HG03103 (cell line): Measurements from ENCODE around the gene POM121C.
A peak's percentile ranks its signal among the peaks of the same experiment; 100 is the strongest.
"Not testable (repeated sequence)": the region's sequence is repeated elsewhere in the genome, so short reads cannot be mapped to it uniquely, and the experiment has no call there.

Source experiments
- ATAC-seq: cut with Tn5 transposase; IDR thresholded peaks from one replicate; pipeline ENCODE4 v1.9.1; 2021; ENCODE audit warnings: low read depth; ENCODE audit not compliant: unreplicated experiment

The POM121C gene

GRCh38 chr7:75485979-75486643 lies at the start of gene POM121C:
Gene POM121C (minus strand): TSS chr7:75486299. CDS start chr7:75441496, 44,803 bp downstream.
- ATAC-seq = peak; percentile 88

DNA sequence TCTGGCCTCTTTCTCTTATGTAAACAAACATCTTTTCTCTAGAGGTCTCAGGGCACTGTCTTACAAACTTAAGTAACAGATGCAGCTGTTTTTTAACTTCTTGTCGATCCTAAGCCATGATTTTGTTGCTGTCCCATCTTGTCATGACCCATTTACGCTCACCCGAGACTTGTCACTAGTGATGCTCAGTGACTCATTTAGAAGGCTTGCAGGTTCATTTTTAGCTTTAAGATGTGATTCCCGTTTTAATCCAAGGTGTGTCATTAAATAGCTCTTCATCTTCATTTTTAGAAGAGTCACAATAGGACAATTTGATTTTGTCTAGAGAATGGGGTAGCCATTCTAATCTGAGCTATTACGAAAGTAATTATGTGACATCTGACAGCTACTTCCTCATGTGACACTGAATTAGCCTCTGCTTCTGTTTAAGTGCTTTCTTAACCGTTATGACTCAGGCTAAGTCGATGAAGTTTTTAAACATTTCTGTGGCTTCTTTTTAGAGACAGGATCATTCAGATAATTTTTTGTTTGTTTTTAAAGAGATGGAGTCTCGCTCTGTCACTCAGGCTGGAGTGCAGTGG lies 48.7 kb upstream of the POM121C start:
- peak; percentile 81 for ATAC-seq

DNA sequence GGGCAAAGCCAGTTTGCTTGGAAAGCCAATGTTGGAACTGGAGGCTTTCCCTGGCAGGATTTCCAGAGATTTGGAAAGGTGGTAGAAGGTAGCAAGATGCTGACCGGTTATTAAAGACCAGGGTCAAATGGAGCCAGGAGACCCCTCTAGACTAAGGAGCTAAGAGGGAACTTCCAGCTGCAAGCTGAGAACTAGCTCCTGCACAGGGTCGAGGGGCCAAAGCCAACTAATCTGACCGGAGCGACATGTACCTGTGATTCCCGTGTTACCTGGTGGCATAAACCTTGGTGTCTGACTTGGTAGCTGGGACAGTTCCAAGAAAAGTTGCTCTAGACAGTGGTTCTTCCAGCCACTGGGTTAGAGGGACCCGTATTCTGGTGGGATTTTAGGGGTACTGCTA lies 47.8 kb upstream of the POM121C start:
- no peak for ATAC-seq

DNA sequence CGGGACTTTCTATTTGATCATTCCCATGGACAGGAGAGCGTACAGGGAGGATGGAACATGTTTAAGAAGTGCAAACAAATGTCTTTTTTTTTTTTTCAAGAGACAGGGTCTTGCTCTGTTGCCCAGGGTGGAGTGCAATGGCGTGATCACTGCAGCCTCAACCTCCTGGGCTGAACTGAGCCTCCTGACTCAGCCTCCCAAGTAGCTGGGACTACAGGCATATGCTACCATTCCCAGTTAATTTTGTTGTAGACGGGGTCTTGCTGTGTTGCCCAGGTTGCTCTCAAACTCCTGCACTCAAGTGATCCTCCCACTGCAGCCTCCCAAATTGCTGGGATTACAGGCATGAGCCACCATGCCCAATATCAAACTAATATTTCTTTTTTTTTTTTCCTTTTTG lies 46.5 kb upstream of the POM121C start:
- ATAC-seq = no peak

DNA sequence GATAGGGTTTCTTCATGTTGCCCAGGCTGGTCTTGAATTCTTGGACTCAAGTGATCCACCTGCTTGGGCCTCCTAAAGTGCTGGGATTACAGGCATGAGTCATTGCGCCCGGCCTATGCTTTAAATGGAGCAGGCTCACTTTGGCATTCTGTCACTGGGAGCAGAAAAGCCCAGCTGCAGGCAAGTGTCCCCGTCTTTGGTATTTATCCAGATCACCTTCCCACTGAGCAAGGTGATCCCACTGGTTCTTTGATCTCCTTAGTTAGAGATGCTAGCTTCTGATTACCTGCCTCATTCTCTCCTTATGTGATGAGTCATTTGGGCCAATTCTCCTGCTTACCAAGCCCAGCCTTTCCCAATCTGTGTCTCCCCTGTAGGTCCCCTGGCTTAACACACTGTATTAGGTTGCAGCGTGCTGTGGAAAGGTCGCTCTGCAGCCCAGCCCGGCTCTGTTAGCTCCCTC lies 45.3 kb upstream of the POM121C start:
- no peak for ATAC-seq

DNA sequence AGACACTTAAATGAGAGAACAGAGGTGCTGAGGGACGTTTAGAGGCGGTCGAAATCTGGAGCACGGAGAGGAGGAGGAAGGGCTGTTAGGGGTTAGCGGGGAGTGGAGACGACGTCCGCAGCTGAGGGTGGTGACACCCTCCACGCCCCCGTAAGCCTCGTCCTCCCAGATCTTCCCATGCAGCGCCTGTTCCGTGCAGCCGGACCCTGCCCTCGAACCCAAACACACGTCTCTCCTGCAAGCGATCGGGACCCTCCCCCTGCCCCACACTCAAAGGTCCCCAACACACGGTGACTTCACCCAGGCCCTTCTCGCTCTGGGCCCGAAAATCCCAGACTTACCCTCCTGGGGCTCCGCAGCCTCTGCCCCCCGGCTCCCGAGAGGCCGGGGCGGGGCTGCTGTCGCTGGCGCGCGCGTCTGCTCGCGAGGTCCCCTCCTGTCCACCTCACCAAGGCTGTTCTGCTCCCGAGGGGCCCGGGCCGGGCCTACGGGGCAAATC lies 41.2 kb upstream of the POM121C start:
- not testable (repeated sequence) for ATAC-seq

GRCh38 chr7:75521727-75522126 lies 35.6 kb upstream of the POM121C start:
- not testable (repeated sequence) for ATAC-seq

GRCh38 chr7:75518842-75519241 lies 32.7 kb upstream of the POM121C start:
- not testable (repeated sequence) for ATAC-seq

GRCh38 chr7:75509033-75509432 lies 22.9 kb upstream of the POM121C start:
- not testable (repeated sequence) for ATAC-seq

DNA sequence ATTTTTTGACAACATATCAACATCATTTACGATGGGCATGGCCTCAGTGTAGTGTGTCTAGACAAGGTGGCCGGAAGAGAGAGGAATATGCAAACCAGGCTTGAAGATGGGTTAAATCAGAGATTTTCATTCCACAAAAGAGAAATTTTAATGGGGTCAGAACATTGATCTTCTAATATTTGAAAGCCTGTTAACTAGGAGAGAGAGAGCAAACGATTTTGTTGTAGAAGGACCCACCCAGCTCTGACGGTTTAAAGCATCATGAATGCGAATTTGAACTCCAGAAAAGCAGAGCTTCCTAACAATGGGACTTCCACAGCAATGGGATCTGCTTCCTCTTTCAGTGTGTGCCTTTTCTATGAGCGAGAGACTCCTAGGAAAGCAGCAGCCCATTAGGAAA lies 5.9 kb upstream of the POM121C start, which contains the start of gene SPDYE5:
Gene SPDYE5 (plus strand): TSS at position 301 of the 400 bp plus-strand sequence. CDS start 1,728 bp downstream, outside the sequence.
- ATAC-seq = not testable (repeated sequence)

GRCh38 chr7:75485355-75485978 lies 632 bp downstream of the POM121C start:
- not testable (repeated sequence) for ATAC-seq

- ATAC-seq = not testable (repeated sequence)
Measured at GRCh38 chr7:75480313-75480712, 5.8 kb downstream of the POM121C start.

DNA sequence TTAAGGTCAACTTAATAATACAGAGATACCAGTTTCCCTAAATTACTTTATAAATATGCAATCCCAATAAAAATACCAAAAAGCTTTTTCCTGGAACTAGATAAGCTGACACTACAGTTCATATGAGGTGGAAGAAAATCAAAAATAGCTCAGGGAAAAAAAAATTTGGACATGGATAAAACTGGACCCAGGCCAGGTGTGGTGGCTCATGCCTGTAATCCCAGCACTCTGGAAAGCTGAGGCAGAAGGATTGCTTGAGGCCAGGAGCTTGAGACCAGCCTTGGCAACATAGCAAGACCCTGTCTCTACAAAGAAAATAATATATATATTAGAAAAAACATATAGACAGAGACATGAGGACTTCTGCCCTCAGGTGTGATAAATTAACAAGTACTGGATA lies 8.6 kb downstream of the POM121C start:
- not testable (repeated sequence) for ATAC-seq

DNA sequence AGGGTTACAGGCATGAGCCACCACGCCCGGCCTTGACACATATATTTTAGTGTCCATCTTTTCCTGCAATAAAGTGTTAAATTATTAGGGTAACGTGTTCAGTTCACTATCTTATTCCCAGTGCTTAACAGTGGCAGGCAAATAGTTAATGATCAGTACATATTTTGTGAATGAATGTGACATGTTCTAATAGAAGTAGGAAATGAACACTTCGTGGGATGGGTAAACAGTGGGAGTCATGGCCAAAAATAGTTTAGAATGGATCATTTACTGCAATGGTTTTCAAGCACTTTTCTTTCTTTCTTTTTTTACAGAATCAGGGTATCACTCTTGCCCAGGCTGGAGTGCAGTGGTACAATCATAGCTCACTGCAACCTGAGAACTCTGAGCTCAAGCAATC lies 15.9 kb downstream of the POM121C start:
- not testable (repeated sequence) for ATAC-seq

GRCh38 chr7:75460541-75460940 lies 25.6 kb downstream of the POM121C start:
- ATAC-seq = not testable (repeated sequence)

DNA sequence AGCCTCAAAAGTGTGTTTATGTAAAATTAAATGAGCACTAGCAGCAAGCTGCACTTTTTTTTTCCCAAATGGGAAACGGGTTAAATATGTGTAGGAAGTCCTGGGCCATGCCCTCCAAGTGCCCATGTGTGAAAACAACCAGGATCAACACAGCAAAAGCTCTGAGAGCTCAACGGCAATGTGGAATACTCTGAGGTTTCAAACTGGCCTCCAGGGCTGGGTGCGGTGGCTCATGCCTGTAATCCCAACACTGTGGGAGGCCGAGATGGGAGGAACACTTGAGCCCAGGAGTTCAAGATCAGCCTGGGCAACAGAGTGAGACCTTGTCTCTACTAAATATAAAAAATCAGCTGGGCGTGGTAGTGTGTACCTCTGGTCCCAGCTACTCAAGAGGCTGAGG lies 28.1 kb downstream of the POM121C start:
- ATAC-seq = not testable (repeated sequence)

DNA sequence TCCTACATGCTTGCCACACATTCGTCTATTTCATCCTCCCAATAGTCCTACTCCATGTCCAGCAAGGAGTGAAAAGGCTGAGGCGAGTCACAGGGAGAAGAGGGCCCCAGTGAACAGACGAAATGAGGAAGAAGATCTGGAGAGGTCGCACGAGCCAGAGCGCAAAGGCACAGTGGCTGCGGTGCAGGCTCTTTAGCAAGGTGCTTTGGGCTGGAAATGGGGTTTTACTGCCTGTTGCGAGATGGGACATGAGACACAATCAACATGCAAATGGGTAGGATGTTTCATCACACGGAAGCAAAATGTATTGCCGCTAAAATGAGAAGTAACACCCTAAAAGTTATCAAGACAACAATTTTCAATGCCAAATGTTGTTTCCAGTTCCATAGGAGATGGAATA lies 29.7 kb downstream of the POM121C start:
- ATAC-seq = not testable (repeated sequence)

GRCh38 chr7:75452494-75452955 lies 33.6 kb downstream of the POM121C start:
- peak; percentile 82 for ATAC-seq

GRCh38 chr7:75449946-75450345 lies 36.2 kb downstream of the POM121C start:
- ATAC-seq = not testable (repeated sequence)

- peak; percentile 88 for ATAC-seq
Measured at GRCh38 chr7:75442465-75443111, 43.5 kb downstream of the POM121C start.

- ATAC-seq = not testable (repeated sequence)
Measured at GRCh38 chr7:75442101-75442464, 44.0 kb downstream of the POM121C start.
